HEK293 (cell line): Measurements from ENCODE around the gene CCNI2.

Experiments used
- CTCF ChIA-PET: fragments of 350-600 bp; formaldehyde crosslinking; extraction: SDS; loops from one replicate; lab custom pipeline; 2021; ENCODE audit warnings: antibody characterized with exemption; lab: Yijun Ruan, JAX
- POLR2A ChIA-PET: fragments of 300-600 bp; formaldehyde crosslinking; extraction: SDS; loops from one replicate; lab custom pipeline; 2020; ENCODE audit warnings: antibody characterized with exemption, inconsistent platforms; lab: Yijun Ruan, JAX
- H3K27ac ChIP-seq: fragments of 200-500 bp; sonication (Bioruptor generic); 2 replicates; pipeline ENCODE4 v1.5.1; 2014; ENCODE audit warnings: low read depth, low read length, control low read depth, inconsistent platforms; ENCODE audit errors: extremely low read depth
- H3K36me3 ChIP-seq, 2 experiments: fragments of 200-500 bp in 1 of 2; sonication (Bioruptor generic) in 1 of 2; 1 replicate in 1 of 2; 2 replicates in 1 of 2; pipeline ENCODE4 v1.5.1; 2014 to 2017; ENCODE audit warnings: inconsistent platforms in 2 of 2, low read length in 2 of 2; ENCODE audit not compliant: control insufficient read depth in 2 of 2, insufficient read depth in 1 of 2
- H3K4me1 ChIP-seq: fragments of 200-500 bp; sonication (Bioruptor generic); 2 replicates; pipeline ENCODE4 v1.5.1; 2014; ENCODE audit warnings: mild to moderate bottlenecking, low read length, inconsistent platforms; ENCODE audit not compliant: control insufficient read depth, insufficient read depth
- H3K4me3 ChIP-seq: 2 replicates; pipeline ENCODE4 v1.5.1; 2011; ENCODE audit warnings: low read depth, mild to moderate bottlenecking, control low read depth, low read length, moderate library complexity
- H3K9me3 ChIP-seq: fragments of 200-500 bp; sonication (Bioruptor generic); 2 replicates; pipeline ENCODE4 v1.5.1; 2014; ENCODE audit warnings: low read depth, low read length, inconsistent platforms; ENCODE audit not compliant: control insufficient read depth, insufficient read depth
- BCL11B ChIP-seq: fragments of 450-650 bp; formaldehyde crosslinking; IDR thresholded peaks from 2 replicates; pipeline ENCODE4 v1.5.1; 2016; ENCODE audit warnings: low read depth, missing biosample characterization, missing genetic modification characterization
- GLIS2 ChIP-seq: fragments of 450-650 bp; formaldehyde crosslinking; IDR thresholded peaks from 2 replicates; pipeline ENCODE4 v1.5.1; 2016; ENCODE audit warnings: missing biosample characterization, missing genetic modification characterization
- KLF1 ChIP-seq: fragments of 450-650 bp; formaldehyde crosslinking; IDR thresholded peaks from 2 replicates; pipeline ENCODE4 v1.5.1; 2016; ENCODE audit warnings: missing biosample characterization, missing genetic modification characterization
- KLF7 ChIP-seq: fragments of 450-650 bp; formaldehyde crosslinking; IDR thresholded peaks from 2 replicates; pipeline ENCODE4 v1.5.1; 2016; ENCODE audit warnings: missing biosample characterization, missing genetic modification characterization, borderline replicate concordance
- ZBTB20 ChIP-seq: fragments of 450-650 bp; formaldehyde crosslinking; IDR thresholded peaks from 2 replicates; pipeline ENCODE4 v1.5.1; 2016; ENCODE audit warnings: missing biosample characterization, missing genetic modification characterization
- ZBTB48 ChIP-seq: fragments of 450-650 bp; formaldehyde crosslinking; IDR thresholded peaks from 2 replicates; pipeline ENCODE4 v1.5.1; 2016; ENCODE audit warnings: missing biosample characterization, missing genetic modification characterization
- ZFHX2 ChIP-seq: fragments of 450-650 bp; formaldehyde crosslinking; conservative IDR thresholded peaks from 2 replicates; pipeline ENCODE4 v1.5.1; 2016; ENCODE audit warnings: missing biosample characterization, missing genetic modification characterization
- ZFP37 ChIP-seq: fragments of 450-650 bp; formaldehyde crosslinking; IDR thresholded peaks from 2 replicates; pipeline ENCODE4 v1.5.1; 2016; ENCODE audit warnings: missing biosample characterization, missing genetic modification characterization
- ZNF146 ChIP-seq: fragments of 450-650 bp; formaldehyde crosslinking; IDR thresholded peaks from 2 replicates; pipeline ENCODE4 v1.5.1; 2016; ENCODE audit warnings: missing biosample characterization, missing genetic modification characterization
- ZNF169 ChIP-seq: fragments of 450-650 bp; formaldehyde crosslinking; IDR thresholded peaks from 2 replicates; pipeline ENCODE4 v1.5.1; 2016; ENCODE audit warnings: missing biosample characterization, missing genetic modification characterization
- ZNF174 ChIP-seq: fragments of 450-650 bp; formaldehyde crosslinking; IDR thresholded peaks from 2 replicates; pipeline ENCODE4 v1.5.0; 2017; ENCODE audit warnings: missing biosample characterization, mild to moderate bottlenecking, missing genetic modification characterization
- ZNF302 ChIP-seq: fragments of 450-650 bp; formaldehyde crosslinking; IDR thresholded peaks from 2 replicates; pipeline ENCODE4 v1.5.1; 2016; ENCODE audit warnings: missing biosample characterization, missing genetic modification characterization, low read depth
- ZNF350 ChIP-seq: fragments of 450-650 bp; formaldehyde crosslinking; IDR thresholded peaks from 2 replicates; pipeline ENCODE4 v1.5.0; 2017; ENCODE audit warnings: missing biosample characterization, mild to moderate bottlenecking, missing genetic modification characterization
- ZNF354C ChIP-seq: fragments of 450-650 bp; formaldehyde crosslinking; IDR thresholded peaks from 2 replicates; pipeline ENCODE4 v1.5.1; 2016; ENCODE audit warnings: missing biosample characterization, missing genetic modification characterization, low read depth, borderline replicate concordance
- ZNF398 ChIP-seq: fragments of 450-650 bp; formaldehyde crosslinking; IDR thresholded peaks from 2 replicates; pipeline ENCODE4 v1.5.1; 2017; ENCODE audit warnings: missing biosample characterization, missing genetic modification characterization
- ZNF585B ChIP-seq: fragments of 450-650 bp; formaldehyde crosslinking; IDR thresholded peaks from 2 replicates; pipeline ENCODE4 v1.5.1; 2016; ENCODE audit warnings: missing biosample characterization, missing genetic modification characterization
- ZNF660 ChIP-seq: fragments of 450-650 bp; IDR thresholded peaks from 2 replicates; pipeline ENCODE4 v1.5.1; 2018; ENCODE audit warnings: missing biosample characterization, mild to moderate bottlenecking, missing genetic modification characterization
- ZNF747 ChIP-seq: fragments of 450-650 bp; formaldehyde crosslinking; IDR thresholded peaks from 2 replicates; pipeline ENCODE4 v1.5.1; 2016; ENCODE audit warnings: missing biosample characterization, missing genetic modification characterization
- ZNF792 ChIP-seq: fragments of 450-650 bp; formaldehyde crosslinking; IDR thresholded peaks from 2 replicates; pipeline ENCODE4 v1.5.1; 2016; ENCODE audit warnings: missing biosample characterization, missing genetic modification characterization
- ZXDB ChIP-seq: fragments of 450-650 bp; formaldehyde crosslinking; IDR thresholded peaks from 2 replicates; pipeline ENCODE4 v1.5.1; 2016; ENCODE audit warnings: missing biosample characterization, missing genetic modification characterization
- TF ChIP-seq, protein P1 (sequence below): fragments of 450-650 bp; formaldehyde crosslinking; IDR thresholded peaks from 2 replicates; pipeline ENCODE4 v1.5.1; 2016; ENCODE audit warnings: missing biosample characterization, missing genetic modification characterization
- TF ChIP-seq, protein P2 (sequence below): fragments of 450-650 bp; formaldehyde crosslinking; IDR thresholded peaks from 2 replicates; pipeline ENCODE4 v1.5.1; 2016; ENCODE audit warnings: missing biosample characterization, missing genetic modification characterization

Gene CCNI2

GRCh38 chr5:132774406-132774805 lies 27.2 kb downstream of the CCNI2 start:
- ChIA-PET POLR2A (interaction anchor here (1.1 to 2.0 kb wide), 2 partner anchors 9 to 19 kb away, joined by 3 to 6 read pairs; no protein-coding TSS in a partner anchor), CTCF (no interaction called here)
- Histone ChIP-seq H3K4me3 (no peak overlapping the region), H3K4me1 (no peaks in the 10 kb centered on the region), H3K36me3 (peaks cover 0 to 5% of the 10 kb centered on the region in 2 experiments; a peak in 1 of 3 replicates), H3K27ac (no peak overlapping the region), H3K9me3 (no peaks in the 10 kb centered on the region)
- 0 out of 2 replicates have a peak, but pooled peaks have one; percentile 6 for TF ChIP-seq ZFHX2
- TF ChIP-seq ZNF174 (tag by site-specific recombination) = no peak

GRCh38 chr5:132774896-132775295 lies 27.7 kb downstream of the CCNI2 start:
- peak; percentile 71 for TF ChIP-seq KLF1 (tag by site-specific recombination)
- no peak for TF ChIP-seq ZNF660
- no peak for TF ChIP-seq ZXDB (tag by site-specific recombination)
- ChIA-PET CTCF (no interaction called here), POLR2A (interaction anchor here (1.3 to 2.0 kb wide), 6 partner anchors 9 to 59 kb away, joined by 3 to 9 read pairs (median 4); partner anchors contain the start of gene KIF3A)
- Histone ChIP-seq H3K27ac (no peak overlapping the region), H3K4me3 (no peak overlapping the region), H3K4me1 (no peaks in the 10 kb centered on the region), H3K36me3 (peaks cover 0 to 5% of the 10 kb centered on the region in 2 experiments; a peak in 1 of 3 replicates), H3K9me3 (no peaks in the 10 kb centered on the region)

DNA sequence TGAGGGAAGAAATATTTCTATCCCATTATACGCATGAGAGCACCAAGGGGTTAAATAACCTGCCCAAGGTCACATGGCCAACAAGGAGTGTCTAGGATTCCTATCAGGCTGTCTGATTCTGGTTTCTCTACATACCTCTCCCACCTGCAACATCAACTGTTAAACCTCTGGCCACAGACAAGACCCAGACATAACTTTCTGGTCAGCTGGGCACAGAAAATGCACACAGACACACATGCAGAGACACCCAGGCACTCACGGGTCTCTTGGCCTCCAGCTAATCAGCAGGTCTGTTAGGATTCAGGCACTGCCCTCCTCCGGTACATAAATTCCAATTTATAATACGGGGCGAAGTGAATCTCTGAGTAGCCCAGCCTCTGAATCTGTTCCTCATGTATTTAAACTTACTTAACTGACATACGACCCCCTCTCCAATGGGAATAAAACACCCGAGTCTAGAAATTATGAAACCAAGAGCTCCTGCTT lies 28.3 kb downstream of the CCNI2 start:
- no peak overlapping the region for H3K27ac ChIP-seq
- POLR2A ChIA-PET = interaction anchor here (0.8 to 2.0 kb wide), 10 partner anchors 10 to 59 kb away, joined by 3 to 9 read pairs (median 4); partner anchors contain the start of gene KIF3A
- H3K36me3 ChIP-seq = peaks cover 0 to 5% of the 10 kb centered on the region in 2 experiments; a peak in 1 of 3 replicates
- CTCF ChIA-PET = interaction anchor here (0.7 to 1.0 kb wide), 4 partner anchors 21 to 45 kb away, joined by 3 read pairs; no protein-coding TSS in a partner anchor
- peak overlapping the region; percentile 70 for H3K4me3 ChIP-seq
- no peaks in the 10 kb centered on the region for H3K9me3 ChIP-seq
- TF ChIP-seq ZBTB48 (tag by site-specific recombination) (no peak), ZNF792 (tag by site-specific recombination) (no peak), GLIS2 (tag by site-specific recombination) (no peak), BCL11B (tag by site-specific recombination) (no peak), ZNF169 (tag by site-specific recombination) (no peak), ZNF747 (tag by site-specific recombination) (no peak), ZNF302 (no peak)
- TF ChIP-seq, protein P1, sequence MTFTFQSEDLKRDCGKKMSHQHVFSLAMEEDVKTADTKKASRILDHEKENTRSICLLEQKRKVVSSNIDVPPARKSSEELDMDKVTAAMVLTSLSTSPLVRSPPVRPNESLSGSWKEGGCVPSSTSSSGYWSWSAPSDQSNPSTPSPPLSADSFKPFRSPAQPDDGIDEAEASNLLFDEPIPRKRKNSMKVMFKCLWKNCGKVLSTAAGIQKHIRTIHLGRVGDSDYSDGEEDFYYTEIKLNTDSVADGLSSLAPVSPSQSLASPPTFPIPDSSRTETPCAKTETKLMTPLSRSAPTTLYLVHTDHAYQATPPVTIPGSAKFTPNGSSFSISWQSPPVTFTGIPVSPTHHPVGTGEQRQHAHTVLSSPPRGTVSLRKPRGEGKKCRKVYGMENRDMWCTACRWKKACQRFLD = no peak
- H3K4me1 ChIP-seq = no peaks in the 10 kb centered on the region

DNA sequence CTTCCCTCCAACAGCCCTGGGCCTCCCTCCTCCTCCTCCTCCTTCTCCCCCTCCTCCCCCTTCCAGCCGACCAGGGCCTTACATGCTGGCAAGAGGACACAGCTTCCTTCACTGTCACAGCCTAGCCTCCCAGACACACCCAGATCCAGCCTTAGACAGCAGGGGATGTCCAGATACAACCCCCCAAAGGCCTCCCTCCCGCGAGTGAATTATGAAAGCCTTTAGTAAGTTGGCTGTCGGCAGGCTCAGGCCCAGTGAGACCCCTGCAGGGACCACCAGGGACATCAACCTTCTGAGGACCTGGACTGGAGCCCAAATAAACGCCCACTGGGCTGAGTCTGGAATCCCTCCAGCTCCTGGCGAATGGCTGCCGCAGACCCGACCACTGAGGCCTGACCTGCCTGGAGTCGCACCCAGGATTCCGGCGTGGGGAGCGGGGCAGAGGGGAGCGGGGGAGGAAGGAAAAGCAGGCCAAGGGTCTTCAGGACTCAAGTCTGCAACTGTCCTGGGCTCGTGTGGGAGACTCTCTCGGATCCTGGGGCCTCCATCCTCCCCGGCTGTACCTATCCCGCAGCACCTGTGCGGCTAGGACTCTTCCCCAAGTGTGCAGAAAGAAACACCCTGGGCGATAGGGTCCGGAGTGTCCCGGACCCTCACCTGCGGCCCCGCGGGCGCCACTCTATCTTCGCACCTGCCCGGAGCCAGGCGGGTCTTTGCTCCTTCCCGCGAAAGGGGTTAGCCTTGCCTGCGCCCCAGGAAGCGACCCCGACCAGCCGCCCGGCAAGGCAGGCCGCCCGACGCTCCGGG lies 29.1 kb downstream of the CCNI2 start:
- Histone ChIP-seq H3K4me1 (no peaks in the 10 kb centered on the region), H3K27ac (peak overlapping the region; percentile 76), H3K36me3 (peaks cover 0 to 5% of the 10 kb centered on the region in 2 experiments; a peak in 1 of 3 replicates), H3K4me3 (peak overlapping the region; percentile 70), H3K9me3 (no peaks in the 10 kb centered on the region)
- ChIA-PET CTCF (interaction anchor here (0.6 to 1.0 kb wide), 6 partner anchors 22 to 249 kb away, joined by 3 to 7 read pairs (median 3); no protein-coding TSS in a partner anchor), POLR2A (interaction anchor here (0.8 to 2.0 kb wide), 12 partner anchors 9 to 561 kb away, joined by 3 to 9 read pairs (median 4); partner anchors contain the start of gene KIF3A)
- TF ChIP-seq ZNF585B (tag by site-specific recombination) = no peak
- no peak for TF ChIP-seq ZFP37 (tag by site-specific recombination)
- TF ChIP-seq ZNF350 (tag by site-specific recombination) = no peak
- no peak for TF ChIP-seq ZNF354C
- peak; percentile 70 for TF ChIP-seq ZFHX2
- peak; percentile 90 for TF ChIP-seq ZNF398 (tag by site-specific recombination)
- peak; percentile 73 for TF ChIP-seq ZBTB20 (tag by site-specific recombination)
- TF ChIP-seq ZNF146 (tag by site-specific recombination) = no peak
- TF ChIP-seq, protein P2, sequence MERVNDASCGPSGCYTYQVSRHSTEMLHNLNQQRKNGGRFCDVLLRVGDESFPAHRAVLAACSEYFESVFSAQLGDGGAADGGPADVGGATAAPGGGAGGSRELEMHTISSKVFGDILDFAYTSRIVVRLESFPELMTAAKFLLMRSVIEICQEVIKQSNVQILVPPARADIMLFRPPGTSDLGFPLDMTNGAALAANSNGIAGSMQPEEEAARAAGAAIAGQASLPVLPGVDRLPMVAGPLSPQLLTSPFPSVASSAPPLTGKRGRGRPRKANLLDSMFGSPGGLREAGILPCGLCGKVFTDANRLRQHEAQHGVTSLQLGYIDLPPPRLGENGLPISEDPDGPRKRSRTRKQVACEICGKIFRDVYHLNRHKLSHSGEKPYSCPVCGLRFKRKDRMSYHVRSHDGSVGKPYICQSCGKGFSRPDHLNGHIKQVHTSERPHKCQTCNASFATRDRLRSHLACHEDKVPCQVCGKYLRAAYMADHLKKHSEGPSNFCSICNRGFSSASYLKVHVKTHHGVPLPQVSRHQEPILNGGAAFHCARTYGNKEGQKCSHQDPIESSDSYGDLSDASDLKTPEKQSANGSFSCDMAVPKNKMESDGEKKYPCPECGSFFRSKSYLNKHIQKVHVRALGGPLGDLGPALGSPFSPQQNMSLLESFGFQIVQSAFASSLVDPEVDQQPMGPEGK (tag by site-specific recombination) = peak; percentile 55; the same call in 1 of the 2 replicates
- peak; percentile 24; the same call in 1 of the 2 replicates for TF ChIP-seq KLF7 (tag by site-specific recombination)
